Mesenchymal stem cell (in vitro differentiated cells and primary cell): ENCODE data around the gene REV1.

Experiments
- DNase-seq: peaks from one replicate; pipeline ENCODE4 v3.0.0-alpha.2; 2013
- H2AFZ ChIP-seq: one replicate; pipeline ENCODE4 v1.6.1; 2013; ENCODE audit warnings: low read depth, mild to moderate bottlenecking, control low read depth, inconsistent platforms, low read length, moderate library complexity
- H2AK5ac ChIP-seq: 2 replicates; pipeline ENCODE4 v1.6.1; 2013; ENCODE audit warnings: low read length, moderate library complexity, mild to moderate bottlenecking, inconsistent platforms; ENCODE audit not compliant: severe bottlenecking
- H2BK120ac ChIP-seq: one replicate; pipeline ENCODE4 v1.6.1; 2013; ENCODE audit warnings: low read depth, mild to moderate bottlenecking, inconsistent platforms, low read length, moderate library complexity
- H2BK12ac ChIP-seq, 2 experiments: one replicate each; pipeline ENCODE4 v1.6.1; 2013; ENCODE audit warnings: inconsistent platforms in 2 of 2, low read length in 2 of 2, mild to moderate bottlenecking in 2 of 2, moderate library complexity in 2 of 2, control low read depth in 1 of 2
- H2BK15ac ChIP-seq: one replicate; pipeline ENCODE4 v1.6.1; 2013; ENCODE audit warnings: mild to moderate bottlenecking, low read depth, inconsistent platforms; ENCODE audit not compliant: poor library complexity, severe bottlenecking
- H2BK5ac ChIP-seq: 2 replicates; pipeline ENCODE4 v1.6.1; 2013; ENCODE audit warnings: low read depth, mild to moderate bottlenecking, low read length, control low read depth, inconsistent platforms; ENCODE audit not compliant: poor library complexity, severe bottlenecking
- H3K14ac ChIP-seq, 2 experiments: one replicate each; pipeline ENCODE4 v1.6.1; 2013; ENCODE audit warnings: inconsistent platforms in 2 of 2, low read length in 2 of 2, control low read depth in 1 of 2, mild to moderate bottlenecking in 1 of 2, moderate library complexity in 1 of 2
- H3K18ac ChIP-seq, 2 experiments: one replicate each; pipeline ENCODE4 v1.6.1; 2013; ENCODE audit warnings: inconsistent platforms in 2 of 2, low read length in 2 of 2, control low read depth in 1 of 2, low read depth in 1 of 2, mild to moderate bottlenecking in 1 of 2
- H3K23ac ChIP-seq, 2 experiments: one replicate each; pipeline ENCODE4 v1.6.1; 2013; ENCODE audit warnings: inconsistent platforms in 2 of 2, low read length in 2 of 2, mild to moderate bottlenecking in 2 of 2, moderate library complexity in 2 of 2, control low read depth in 1 of 2
- H3K27ac ChIP-seq: 2 replicates; pipeline ENCODE4 v1.5.1; 2013; ENCODE audit warnings: mild to moderate bottlenecking, moderate library complexity, low read length, control low read depth, inconsistent platforms; ENCODE audit not compliant: poor library complexity, severe bottlenecking
- H3K27me3 ChIP-seq, 2 experiments: 2 replicates each; pipeline versions ENCODE4 v1.6.1 to v1.7.0; 2013; ENCODE audit warnings: low read length in 2 of 2, mild to moderate bottlenecking in 2 of 2, moderate library complexity in 2 of 2, control low read depth in 1 of 2, inconsistent platforms in 1 of 2; ENCODE audit not compliant: control insufficient read depth in 1 of 2, insufficient read depth in 1 of 2
- H3K36me3 ChIP-seq, 2 experiments: 2 replicates each; pipeline versions ENCODE4 v1.6.1 to v1.7.0; 2013; ENCODE audit warnings: low read length in 2 of 2, control low read depth in 1 of 2, inconsistent platforms in 1 of 2, low read depth in 1 of 2, mild to moderate bottlenecking in 1 of 2; ENCODE audit not compliant: insufficient read depth in 2 of 2, control insufficient read depth in 1 of 2
- H3K4ac ChIP-seq, 2 experiments: one replicate each; pipeline ENCODE4 v1.6.1; 2013; ENCODE audit warnings: inconsistent platforms in 2 of 2, low read length in 2 of 2, mild to moderate bottlenecking in 2 of 2, moderate library complexity in 2 of 2, control low read depth in 1 of 2, low read depth in 1 of 2
- H3K4me1 ChIP-seq: 2 replicates; pipeline ENCODE4 v1.6.1; 2013; ENCODE audit warnings: low read depth, low read length, control low read depth; ENCODE audit not compliant: control insufficient read depth, insufficient read depth
- H3K4me2 ChIP-seq: 2 replicates; pipeline ENCODE4 v1.6.1; 2013; ENCODE audit warnings: low read length, mild to moderate bottlenecking, inconsistent platforms; ENCODE audit not compliant: poor library complexity, severe bottlenecking
- H3K4me3 ChIP-seq, 2 experiments: 2 replicates each; pipeline versions ENCODE4 v1.5.1 to v1.7.0; 2013; ENCODE audit warnings: low read length in 2 of 2, mild to moderate bottlenecking in 2 of 2, control low read depth in 1 of 2, low read depth in 1 of 2; ENCODE audit not compliant: insufficient read depth in 1 of 2
- H3K79me1 ChIP-seq: replicated peaks from 2 replicates; pipeline ENCODE4 v1.6.1; 2013; ENCODE audit warnings: mild to moderate bottlenecking, control low read depth, low read length, inconsistent platforms; ENCODE audit not compliant: poor library complexity, severe bottlenecking
- H3K9ac ChIP-seq: 2 replicates; pipeline ENCODE4 v1.7.0; 2013; ENCODE audit warnings: mild to moderate bottlenecking, low read length, moderate library complexity
- H3K9me3 ChIP-seq: 2 replicates; pipeline ENCODE4 v1.7.0; 2013; ENCODE audit warnings: mild to moderate bottlenecking, low read length; ENCODE audit not compliant: control insufficient read depth
- H4K8ac ChIP-seq: one replicate; pipeline ENCODE4 v1.6.1; 2013; ENCODE audit warnings: inconsistent platforms, mild to moderate bottlenecking, low read length, moderate library complexity
- H4K91ac ChIP-seq: one replicate; pipeline ENCODE4 v1.6.1; 2013; ENCODE audit warnings: mild to moderate bottlenecking, low read length, inconsistent platforms
- WGBS: methylation state at CpG from one replicate; pipeline ENCODE4 v1.1.7; 2013; ENCODE audit warnings: mixed read lengths; 5-methylcytosine and 5-hydroxymethylcytosine counted together

REV1 gene

DNA sequence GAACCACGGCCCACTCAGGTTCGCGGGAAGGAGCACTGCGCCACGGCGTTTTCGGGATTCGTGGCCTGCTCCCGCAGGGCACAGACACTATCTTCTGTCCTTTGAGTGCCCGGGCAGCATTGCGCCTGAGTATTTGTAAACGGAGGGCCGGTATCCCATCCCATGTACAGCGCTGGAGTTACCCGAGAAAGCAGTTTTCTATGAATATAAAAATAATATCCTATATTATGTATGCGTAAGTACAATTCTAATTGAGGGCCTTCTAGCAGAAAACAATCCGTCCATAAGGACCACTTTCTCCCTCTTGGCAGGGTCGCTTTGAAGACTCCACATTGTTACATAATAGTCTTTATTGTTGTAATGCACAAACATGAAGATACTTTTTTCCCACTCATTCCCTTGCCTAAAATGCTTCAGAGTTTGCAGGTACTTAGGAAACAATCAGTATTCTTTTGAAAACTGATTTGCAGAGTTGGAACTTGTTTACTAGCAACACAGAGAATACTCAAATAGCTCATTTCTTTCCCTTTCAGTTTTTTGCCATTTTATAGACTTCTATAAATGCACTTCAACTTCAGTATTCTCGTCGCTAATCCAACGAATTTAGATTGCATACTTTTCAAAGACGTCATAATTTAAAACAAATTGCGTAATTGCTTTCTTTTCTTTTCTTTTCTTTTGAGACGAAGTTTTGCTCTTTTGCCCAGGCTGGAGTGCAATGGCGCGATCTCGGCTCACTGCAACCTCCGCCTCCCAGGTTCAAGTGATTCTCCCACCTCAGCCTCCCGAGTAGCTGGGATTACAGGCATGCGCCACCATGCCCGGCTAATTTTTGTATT, 1.0 kb upstream of the REV1 start:
- H3K9me3 ChIP-seq = no peaks in the 10 kb centered on the region
- H3K4me2 ChIP-seq = peak overlapping the region; percentile 69
- H3K23ac ChIP-seq = no peak overlapping the region
- peak overlapping the region in 1 of 2 experiments; percentile 99 for H3K4me3 ChIP-seq
- peak overlapping the region; percentile 86 for H3K9ac ChIP-seq
- H3K27ac ChIP-seq = peak overlapping the region; percentile 33
- no peak overlapping the region for H2BK120ac ChIP-seq
- no peak overlapping the region for H4K91ac ChIP-seq
- H2BK5ac ChIP-seq = no peak overlapping the region
- no peak overlapping the region for H3K4ac ChIP-seq
- H4K8ac ChIP-seq = peak overlapping the region; percentile 33
- no peak overlapping the region for H3K14ac ChIP-seq
- H2AK5ac ChIP-seq = no peak overlapping the region
- H2BK15ac ChIP-seq = no peak overlapping the region
- 50% methylated on average over 23 of the region's 31 CpGs for WGBS
- H3K79me1 ChIP-seq = no peaks in the 10 kb centered on the region
- no peaks in the 10 kb centered on the region for H3K4me1 ChIP-seq
- no peak for DNase-seq
- peak overlapping the region in 1 of 2 experiments; percentile 33 for H2BK12ac ChIP-seq
- H2AFZ ChIP-seq = peak overlapping the region; percentile 85
- no peaks in the 10 kb centered on the region for H3K36me3 ChIP-seq
- H3K18ac ChIP-seq = no peak overlapping the region
- H3K27me3 ChIP-seq = peaks cover 7 to 15% of the 10 kb centered on the region in 2 experiments

DNA sequence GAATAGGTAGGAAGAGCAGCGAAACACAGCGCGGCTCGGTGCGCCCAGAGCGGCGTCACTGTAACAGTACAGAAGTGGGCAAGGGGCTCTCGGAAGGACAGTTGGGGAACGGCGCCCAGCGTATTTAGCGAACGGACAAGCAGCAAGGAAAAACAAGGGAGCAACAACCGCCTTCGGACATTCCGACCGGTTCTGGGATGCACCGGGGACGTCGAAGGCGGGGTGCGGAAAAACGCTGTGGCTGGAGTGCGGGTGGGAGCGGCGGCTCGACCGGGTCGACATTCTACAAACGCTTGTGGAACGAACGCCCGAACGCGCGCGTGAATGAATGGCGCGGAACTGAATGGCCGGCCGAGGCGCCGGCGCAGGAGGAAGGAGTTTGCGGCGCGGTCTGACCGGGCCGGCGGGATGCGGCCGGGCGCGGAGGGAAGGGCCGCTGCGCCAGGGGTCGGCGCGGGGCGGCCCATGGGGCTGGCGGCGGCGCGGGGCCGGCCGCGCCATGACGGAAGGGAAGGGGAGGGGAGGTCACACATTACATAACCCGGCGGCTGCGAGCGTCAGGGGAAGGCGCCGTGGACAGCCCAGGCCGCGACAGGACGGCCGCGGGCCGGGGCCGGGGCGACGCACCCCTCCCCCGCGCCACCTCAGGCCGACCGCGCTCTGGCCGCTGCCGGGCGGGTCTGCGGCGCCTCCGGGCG, 605 bp downstream of the REV1 start:
- Histone ChIP-seq H3K79me1 (no peaks in the 10 kb centered on the region), H2AFZ (peak overlapping the region; percentile 47), H4K91ac (peak overlapping the region; percentile 49), H2AK5ac (no peak overlapping the region), H3K4me1 (no peaks in the 10 kb centered on the region), H3K4me2 (peak overlapping the region; percentile 40), H2BK5ac (no peak overlapping the region), H3K9ac (peak overlapping the region; percentile 94), H3K14ac (peak overlapping the region in 1 of 2 experiments; percentile 66), H3K27ac (peak overlapping the region; percentile 7), H3K18ac (peak overlapping the region; percentile 91 to 99), H2BK15ac (no peak overlapping the region), H3K9me3 (no peaks in the 10 kb centered on the region), H4K8ac (peak overlapping the region; percentile 27), H3K36me3 (no peaks in the 10 kb centered on the region), H3K4me3 (peak overlapping the region; percentile 97 to 99), H2BK12ac (no peak overlapping the region), H3K27me3 (peaks cover 7 to 15% of the 10 kb centered on the region in 2 experiments), H2BK120ac (peak overlapping the region; percentile 95), H3K4ac (peak overlapping the region; percentile 0 to 28), H3K23ac (no peak overlapping the region)
- WGBS = 1% methylated on average over 63 of the region's 95 CpGs
- peak; percentile 72 for DNase-seq

DNA sequence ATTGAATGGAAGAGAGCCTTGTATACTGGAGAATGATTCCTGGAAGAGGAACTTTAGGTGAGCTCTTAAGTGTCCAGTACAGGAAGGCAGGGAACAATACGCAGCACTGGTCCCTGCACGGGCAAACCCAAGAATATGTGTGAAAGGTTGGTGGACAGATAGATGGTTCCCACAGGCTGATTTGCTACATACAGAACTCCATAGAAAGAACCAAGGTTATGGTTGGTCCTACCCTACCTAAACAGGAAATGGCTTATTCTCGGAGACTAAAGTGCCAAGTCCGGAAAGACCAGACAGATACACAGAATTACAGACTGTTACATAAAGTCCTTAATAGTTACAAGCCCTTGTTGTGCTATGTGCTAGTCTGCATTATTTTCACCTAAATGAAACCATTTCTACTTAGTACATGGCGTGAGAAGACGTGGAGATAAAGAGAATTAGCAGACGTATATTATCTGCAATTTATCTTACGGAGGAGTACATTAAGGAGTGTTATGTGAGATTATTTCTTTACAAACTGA, 1.2 kb downstream of the REV1 start:
- H2AK5ac ChIP-seq = no peak overlapping the region
- H3K4me3 ChIP-seq = peak overlapping the region; percentile 97 to 99
- peak overlapping the region; percentile 94 for H3K9ac ChIP-seq
- H2BK12ac ChIP-seq = no peak overlapping the region
- H2BK5ac ChIP-seq = no peak overlapping the region
- H4K91ac ChIP-seq = no peak overlapping the region
- no peaks in the 10 kb centered on the region for H3K9me3 ChIP-seq
- no peaks in the 10 kb centered on the region for H3K36me3 ChIP-seq
- H3K23ac ChIP-seq = no peak overlapping the region
- peak overlapping the region in 1 of 2 experiments; percentile 91 for H3K18ac ChIP-seq
- H3K4me1 ChIP-seq = no peaks in the 10 kb centered on the region
- H3K14ac ChIP-seq = no peak overlapping the region
- 2% methylated on average over 8 of the region's 8 CpGs for WGBS
- H3K4me2 ChIP-seq = peak overlapping the region; percentile 40
- no peak overlapping the region for H2BK120ac ChIP-seq
- no peak overlapping the region for H2BK15ac ChIP-seq
- no peak overlapping the region for H4K8ac ChIP-seq
- H2AFZ ChIP-seq = no peak overlapping the region
- peak overlapping the region; percentile 4 for H3K27ac ChIP-seq
- peak; percentile 67 for DNase-seq
- H3K79me1 ChIP-seq = no peaks in the 10 kb centered on the region
- no peak overlapping the region for H3K4ac ChIP-seq
- H3K27me3 ChIP-seq = peaks cover 7 to 10% of the 10 kb centered on the region in 2 experiments

DNA sequence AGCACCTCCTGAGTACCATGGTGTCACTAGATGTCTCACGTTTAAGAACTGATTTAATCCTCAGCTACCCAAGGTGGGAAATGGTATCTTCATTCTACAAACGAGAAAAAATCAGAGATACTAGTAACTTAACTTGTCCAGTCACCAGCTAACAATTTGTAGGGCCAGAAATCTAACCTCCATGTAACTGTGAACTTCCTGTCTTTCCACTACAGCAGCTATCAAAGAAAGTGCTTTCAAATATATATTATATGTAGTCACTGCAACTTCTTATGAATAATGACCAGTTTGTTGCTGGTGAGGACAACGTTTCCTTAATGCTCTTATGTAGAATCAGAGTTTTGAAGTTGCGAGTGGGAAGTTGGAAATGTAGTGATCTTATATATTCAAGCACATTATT, 1.9 kb downstream of the REV1 start:
- H2BK12ac ChIP-seq = no peak overlapping the region
- H3K4me2 ChIP-seq = no peak overlapping the region
- H3K14ac ChIP-seq = no peak overlapping the region
- no peak overlapping the region for H4K8ac ChIP-seq
- 41% methylated on average over 2 of the region's 4 CpGs for WGBS
- no peaks in the 10 kb centered on the region for H3K36me3 ChIP-seq
- H3K9ac ChIP-seq = peak overlapping the region; percentile 94
- H2BK120ac ChIP-seq = no peak overlapping the region
- H3K9me3 ChIP-seq = no peaks in the 10 kb centered on the region
- no peak overlapping the region for H2BK15ac ChIP-seq
- H3K4me1 ChIP-seq = no peaks in the 10 kb centered on the region
- peaks cover 3 to 4% of the 10 kb centered on the region in 2 experiments for H3K27me3 ChIP-seq
- DNase-seq = peak; percentile 27
- no peak overlapping the region for H3K23ac ChIP-seq
- H2AK5ac ChIP-seq = no peak overlapping the region
- H3K4me3 ChIP-seq = peak overlapping the region in 1 of 2 experiments; percentile 99
- no peaks in the 10 kb centered on the region for H3K79me1 ChIP-seq
- no peak overlapping the region for H3K18ac ChIP-seq
- no peak overlapping the region for H2AFZ ChIP-seq
- H3K27ac ChIP-seq = no peak overlapping the region
- no peak overlapping the region for H3K4ac ChIP-seq
- no peak overlapping the region for H2BK5ac ChIP-seq
- no peak overlapping the region for H4K91ac ChIP-seq
